Common myeloid progenitor, CD34-positive (primary cell): ENCODE results near the gene MICALL1.

Source experiments
- CTCF ChIA-PET: fragments of 350-600 bp; sonication (Branson Sonifier 250); formaldehyde crosslinking; loops from one replicate; lab custom pipeline; 2021; ENCODE audit warnings: antibody characterized with exemption; lab: Charles Lee
- POLR2A ChIA-PET: fragments of 350-600 bp; sonication (Branson Sonifier 250); formaldehyde crosslinking; loops from one replicate; lab custom pipeline; 2021; ENCODE audit warnings: antibody characterized with exemption; lab: Charles Lee
- DNase-seq, 3 donors: peaks; one replicate each; pipeline versions ENCODE4 v3.0.0 to v3.0.0-alpha.2; 2013
- H3K27ac ChIP-seq, 2 experiments: 1 replicate in 1 of 2; 2 replicates in 1 of 2; pipeline ENCODE4 v1.7.0; 2013; ENCODE audit warnings: inconsistent platforms in 2 of 2, low read length in 2 of 2, mild to moderate bottlenecking in 2 of 2, low read depth in 1 of 2, moderate library complexity in 1 of 2; ENCODE audit not compliant: severe bottlenecking in 2 of 2, insufficient read depth in 1 of 2, poor library complexity in 1 of 2
- H3K27me3 ChIP-seq, 5 experiments: replicated peaks in 2 of 5; 1 replicate in 3 of 5; 2 replicates in 2 of 5; pipeline versions ENCODE4 v1.6.1 to v1.7.0; 2013; ENCODE audit warnings: low read length in 4 of 5, mild to moderate bottlenecking in 2 of 5, moderate library complexity in 2 of 5, inconsistent platforms in 1 of 5; ENCODE audit not compliant: insufficient read depth in 5 of 5, control insufficient read depth in 4 of 5
- H3K36me3 ChIP-seq, 4 experiments: 1 replicate in 2 of 4; 2 replicates in 2 of 4; pipeline versions ENCODE4 v1.6.1 to v1.7.0; 2013; ENCODE audit warnings: low read length in 3 of 4, control low read depth in 1 of 4, mild to moderate bottlenecking in 1 of 4; ENCODE audit not compliant: control insufficient read depth in 4 of 4, insufficient read depth in 4 of 4
- H3K4me1 ChIP-seq, 4 experiments: 1 replicate in 3 of 4; 2 replicates in 1 of 4; pipeline versions ENCODE4 v1.6.1 to v1.7.1; 2013; ENCODE audit warnings: low read length in 3 of 4, mild to moderate bottlenecking in 3 of 4, control low read depth in 1 of 4, inconsistent platforms in 1 of 4, moderate library complexity in 1 of 4; ENCODE audit not compliant: control insufficient read depth in 4 of 4, insufficient read depth in 4 of 4; ENCODE audit errors: control extremely low read depth in 1 of 4
- H3K4me3 ChIP-seq, 7 experiments: 1 replicate in 4 of 7; 2 replicates in 3 of 7; pipeline versions ENCODE4 v1.5.1 to v1.7.0; 2013; ENCODE audit warnings: mild to moderate bottlenecking in 7 of 7, low read length in 6 of 7, moderate library complexity in 6 of 7, inconsistent platforms in 2 of 7, low read depth in 2 of 7, control low read depth in 1 of 7; ENCODE audit not compliant: insufficient read depth in 4 of 7, control insufficient read depth in 1 of 7; ENCODE audit errors: extremely low read depth in 1 of 7
- H3K9me3 ChIP-seq, 5 experiments: 1 replicate in 4 of 5; 2 replicates in 1 of 5; pipeline versions ENCODE4 v1.6.1 to v1.7.1; 2013; ENCODE audit warnings: low read length in 4 of 5, mild to moderate bottlenecking in 2 of 5, inconsistent platforms in 1 of 5, low read depth in 1 of 5, moderate library complexity in 1 of 5; ENCODE audit not compliant: control insufficient read depth in 4 of 5, insufficient read depth in 2 of 5; ENCODE audit errors: control extremely low read depth in 1 of 5
- WGBS: methylation state at CpG from one replicate; pipeline ENCODE4 v1.1.5; 2013; ENCODE audit not compliant: insufficient coverage; 5-methylcytosine and 5-hydroxymethylcytosine counted together

Gene MICALL1

GRCh38 chr22:37896181-37896592 lies 9.9 kb upstream of the MICALL1 start:
- WGBS, result 0% methylated on average over 1 of the region's 5 CpGs
- POLR2A ChIA-PET, result no interaction called here
- Histone ChIP-seq H3K27me3 (no peaks in the 10 kb centered on the region), H3K27ac (peak overlapping the region; percentile 0 to 63), H3K9me3 (no peaks in the 10 kb centered on the region), H3K4me1 (peaks cover 6 to 44% (median 32%) of the 10 kb centered on the region in 4 experiments), H3K36me3 (peaks cover 0 to 17% (median 8%) of the 10 kb centered on the region in 4 experiments), H3K4me3 (peak overlapping the region in 4 of 7 experiments; percentile 6 to 48 (median 38))
- DNase-seq, result peak in 2 of 3 donors; percentile 54 to 61
- CTCF ChIA-PET, result interaction anchor here (0.9 to 4.4 kb wide), 9 partner anchors 8 to 79 kb away, joined by 3 to 31 read pairs (median 5); partner anchors contain the start of gene MICALL1

GRCh38 chr22:37896939-37897338 lies 9.2 kb upstream of the MICALL1 start:
- WGBS, result 92% methylated on average over 1 of the region's 3 CpGs
- Histone ChIP-seq H3K9me3 (no peaks in the 10 kb centered on the region), H3K36me3 (peaks cover 0 to 9% (median 5%) of the 10 kb centered on the region in 4 experiments), H3K27ac (peak overlapping the region; percentile 0 to 63), H3K27me3 (no peaks in the 10 kb centered on the region), H3K4me3 (peak overlapping the region in 1 of 7 experiments; percentile 25), H3K4me1 (peaks cover 6 to 51% (median 35%) of the 10 kb centered on the region in 4 experiments)
- CTCF ChIA-PET, result interaction anchor here (0.9 to 4.4 kb wide), 11 partner anchors 9 to 80 kb away, joined by 3 to 31 read pairs (median 5); partner anchors contain the start of gene MICALL1
- POLR2A ChIA-PET, result interaction anchor here (0.6 kb wide), 1 partner anchor 114 kb away, joined by 4 read pairs; no protein-coding TSS in a partner anchor
- DNase-seq, result no peak

- CTCF ChIA-PET, result interaction anchor here (0.6 to 4.4 kb wide), 8 partner anchors 8 to 888 kb away, joined by 3 to 31 read pairs (median 4); partner anchors contain the start of gene MICALL1
- no peak for DNase-seq
- no peaks in the 10 kb centered on the region for H3K27me3 ChIP-seq
- no peak overlapping the region for H3K4me3 ChIP-seq
- peaks cover 0 to 3% (median under 1%) of the 10 kb centered on the region in 4 experiments for H3K36me3 ChIP-seq
- no peaks in the 10 kb centered on the region for H3K9me3 ChIP-seq
- WGBS, result no CpG with 5 or more reads among the region's 2 CpGs
- H3K27ac ChIP-seq, result peak overlapping the region in 1 of 2 experiments; percentile 63
- peaks cover 6 to 51% (median 35%) of the 10 kb centered on the region in 4 experiments for H3K4me1 ChIP-seq
- POLR2A ChIA-PET, result interaction anchor here (1.2 kb wide), 1 partner anchor 36 kb away, joined by 7 read pairs; no protein-coding TSS in a partner anchor
These were observed 8.3 kb upstream of the MICALL1 start for GRCh38 chr22:37897807-37898206.

- no peak overlapping the region for H3K27ac ChIP-seq
- POLR2A ChIA-PET, result interaction anchor here (1.2 kb wide), 1 partner anchor 35 kb away, joined by 7 read pairs; no protein-coding TSS in a partner anchor
- H3K4me3 ChIP-seq, result no peak overlapping the region
- WGBS, result 78% methylated on average over 7 of the region's 9 CpGs
- no peaks in the 10 kb centered on the region for H3K9me3 ChIP-seq
- no peaks in the 10 kb centered on the region for H3K27me3 ChIP-seq
- DNase-seq, result no peak
- peaks cover 6 to 51% (median 35%) of the 10 kb centered on the region in 4 experiments for H3K4me1 ChIP-seq
- H3K36me3 ChIP-seq, result no peaks in the 10 kb centered on the region
- CTCF ChIA-PET, result interaction anchor here (1.0 to 4.4 kb wide), 3 partner anchors 12 to 36 kb away, joined by 3 to 31 read pairs (median 4); no protein-coding TSS in a partner anchor
These were observed 7.5 kb upstream of the MICALL1 start for GRCh38 chr22:37898441-37899181.

GRCh38 chr22:37904572-37905533 lies 1.2 kb upstream of the MICALL1 start:
- POLR2A ChIA-PET, result no interaction called here
- H3K4me1 ChIP-seq, result peaks cover 0 to 37% (median 26%) of the 10 kb centered on the region in 4 experiments
- WGBS, result 86% methylated on average over 6 of the region's 10 CpGs
- H3K27ac ChIP-seq, result peak overlapping the region in 1 of 2 experiments; percentile 54
- H3K9me3 ChIP-seq, result no peaks in the 10 kb centered on the region
- H3K36me3 ChIP-seq, result peaks cover 0 to 2% (median 0%) of the 10 kb centered on the region in 4 experiments
- H3K27me3 ChIP-seq, result no peaks in the 10 kb centered on the region
- DNase-seq, result peak; percentile 66 to 81 (median 80)
- CTCF ChIA-PET, result interaction anchor here (0.6 to 3.7 kb wide), 12 partner anchors 8 to 660 kb away, joined by 3 to 24 read pairs (median 3); no protein-coding TSS in a partner anchor
- peak overlapping the region in 4 of 7 experiments; percentile 61 to 83 (median 72) for H3K4me3 ChIP-seq

GRCh38 chr22:37906364-37907008 lies 389 bp downstream of the MICALL1 start:
- POLR2A ChIA-PET, result no interaction called here
- WGBS, result under 1% methylated on average over 61 of the region's 75 CpGs
- no peaks in the 10 kb centered on the region for H3K27me3 ChIP-seq
- H3K36me3 ChIP-seq, result peaks cover 0 to 3% (median 0%) of the 10 kb centered on the region in 4 experiments
- DNase-seq, result no peak
- H3K27ac ChIP-seq, result peak overlapping the region in 1 of 2 experiments; percentile 43
- peak overlapping the region; percentile 42 to 83 (median 72) for H3K4me3 ChIP-seq
- CTCF ChIA-PET, result interaction anchor here (0.6 to 3.7 kb wide), 9 partner anchors 10 to 93 kb away, joined by 3 to 24 read pairs (median 5); no protein-coding TSS in a partner anchor
- H3K4me1 ChIP-seq, result peaks cover 0 to 28% (median 21%) of the 10 kb centered on the region in 4 experiments
- no peaks in the 10 kb centered on the region for H3K9me3 ChIP-seq
